HG03442 (cell line): ENCODE results near the gene GYPC.
"Not testable (repeated sequence)": the region's sequence is repeated elsewhere in the genome, so short reads cannot be mapped to it uniquely, and the experiment has no call there.

Experiments
- ATAC-seq: cut with Tn5 transposase; IDR thresholded peaks from one replicate; pipeline ENCODE4 v1.9.1; 2021; ENCODE audit warnings: mild to moderate bottlenecking, moderate library complexity; ENCODE audit not compliant: unreplicated experiment

Gene GYPC

DNA sequence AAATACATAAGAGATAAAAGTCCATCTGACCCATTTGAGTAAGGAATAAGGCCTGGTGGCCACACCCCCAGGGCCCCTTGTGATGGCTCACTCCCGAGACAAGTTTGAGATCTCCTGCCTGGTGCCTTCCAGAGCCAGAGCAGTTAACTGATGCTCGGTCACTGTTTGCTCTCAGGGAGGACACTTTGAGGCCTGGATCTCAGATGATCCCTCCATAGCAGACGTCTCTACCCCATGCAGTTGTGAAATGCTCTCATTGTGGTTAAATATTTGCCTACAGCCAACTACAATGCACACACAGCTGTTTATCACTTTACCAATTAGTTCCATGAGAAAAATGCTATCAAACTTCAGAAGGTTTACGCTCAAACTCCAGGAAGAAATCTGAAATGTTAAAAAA, 12.3 kb downstream of the GYPC start:
- ATAC-seq: no peak

DNA sequence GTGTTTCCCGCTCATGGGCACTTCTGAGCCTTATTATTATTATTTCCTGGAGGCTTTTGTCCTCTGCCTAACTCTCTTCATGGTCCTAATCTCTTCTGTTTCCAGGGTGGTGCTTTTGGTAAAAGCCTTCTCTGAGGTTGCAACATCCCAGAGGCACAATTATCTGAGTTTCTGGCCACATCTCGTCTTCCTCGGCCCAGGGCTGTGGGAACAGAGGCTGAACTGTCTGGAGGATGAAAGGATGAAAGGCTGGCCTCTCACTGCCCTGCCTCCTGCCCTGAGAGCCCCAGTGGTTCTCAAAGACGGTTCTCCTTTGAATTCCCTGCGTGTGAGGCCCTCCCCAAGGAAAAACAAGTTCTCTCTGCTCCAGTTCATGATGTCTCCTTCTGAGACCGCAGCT, 13.8 kb downstream of the GYPC start:
- ATAC-seq: no peak

DNA sequence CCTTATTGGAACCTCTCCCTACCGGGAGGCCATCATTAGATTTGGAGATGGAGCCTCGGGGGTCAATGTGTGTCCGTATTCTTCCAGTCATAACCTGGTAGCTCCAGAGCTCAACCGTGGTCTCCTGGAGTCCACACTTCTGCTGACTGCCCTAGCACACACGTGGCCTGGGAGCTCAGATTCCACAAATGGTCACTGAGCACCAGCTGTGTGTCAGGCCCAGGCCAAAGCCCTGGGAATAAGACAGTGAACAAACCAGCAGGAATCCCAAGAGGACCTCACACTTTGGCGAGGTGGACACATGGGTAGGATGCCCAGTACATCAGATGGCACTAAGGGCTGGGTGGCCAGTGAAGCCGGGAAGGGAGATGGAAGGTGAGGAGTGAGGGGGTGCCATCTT, 15.5 kb downstream of the GYPC start:
- ATAC-seq: no peak

GRCh38 chr2:126672980-126673605, 17.1 kb downstream of the GYPC start:
- no peak for ATAC-seq

DNA sequence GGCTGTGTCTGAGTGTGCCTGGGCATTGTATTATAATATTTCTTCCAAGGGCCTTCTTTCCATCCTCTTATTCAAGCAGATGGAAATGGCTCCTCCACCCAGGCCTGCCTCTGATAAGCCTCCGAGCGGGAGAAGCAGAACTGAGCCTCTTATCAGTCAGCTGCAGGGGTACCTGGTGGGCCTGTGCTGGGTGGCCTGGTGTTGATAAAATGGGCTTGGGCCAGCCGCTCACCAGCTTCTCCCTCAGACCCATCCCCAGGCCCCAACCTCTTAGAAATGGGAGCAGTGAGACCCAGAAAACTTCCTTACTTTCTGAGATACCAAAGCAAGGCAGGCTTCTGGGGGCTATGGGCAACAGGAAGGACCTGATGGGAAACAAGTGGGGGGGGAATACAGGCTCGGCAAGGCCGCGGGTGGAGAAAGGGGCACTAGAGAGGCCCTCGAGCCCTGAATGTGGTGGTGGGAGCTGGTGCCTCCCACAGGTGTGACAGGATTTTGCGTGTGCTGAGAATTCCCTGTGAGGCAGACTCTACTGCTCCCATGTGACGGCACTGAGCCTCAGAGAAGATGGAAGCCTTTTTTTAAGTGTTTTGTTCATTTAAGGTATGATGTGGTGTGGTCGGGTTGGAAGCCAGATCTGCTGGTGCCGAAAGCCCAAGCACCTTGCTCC, 18.3 kb downstream of the GYPC start:
- ATAC-seq: no peak

DNA sequence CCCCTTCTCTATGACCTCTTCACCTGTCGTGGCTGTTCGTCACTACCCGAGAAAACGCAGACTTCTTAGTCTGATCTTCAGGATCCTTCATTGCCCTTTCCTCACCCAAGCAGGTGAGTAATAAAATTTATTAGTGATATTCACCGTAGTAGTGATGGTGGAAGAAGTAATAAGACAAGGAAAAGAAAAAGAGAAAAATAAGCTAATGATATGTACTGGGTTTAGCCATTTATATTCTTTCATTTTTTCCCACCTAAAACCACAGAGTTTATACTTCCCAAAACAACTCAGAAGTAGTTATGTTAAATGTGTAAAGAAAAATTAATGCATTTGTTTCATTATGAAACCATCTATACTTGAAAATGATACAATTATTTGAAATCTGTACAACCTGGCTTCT, 19.7 kb downstream of the GYPC start:
- no peak for ATAC-seq

GRCh38 chr2:126676221-126677175, 20.5 kb downstream of the GYPC start:
- no peak for ATAC-seq

GRCh38 chr2:126677176-126677538, 21.2 kb downstream of the GYPC start:
- ATAC-seq: no peak

GRCh38 chr2:126678269-126679065, 22.5 kb downstream of the GYPC start:
- ATAC-seq: no peak

DNA sequence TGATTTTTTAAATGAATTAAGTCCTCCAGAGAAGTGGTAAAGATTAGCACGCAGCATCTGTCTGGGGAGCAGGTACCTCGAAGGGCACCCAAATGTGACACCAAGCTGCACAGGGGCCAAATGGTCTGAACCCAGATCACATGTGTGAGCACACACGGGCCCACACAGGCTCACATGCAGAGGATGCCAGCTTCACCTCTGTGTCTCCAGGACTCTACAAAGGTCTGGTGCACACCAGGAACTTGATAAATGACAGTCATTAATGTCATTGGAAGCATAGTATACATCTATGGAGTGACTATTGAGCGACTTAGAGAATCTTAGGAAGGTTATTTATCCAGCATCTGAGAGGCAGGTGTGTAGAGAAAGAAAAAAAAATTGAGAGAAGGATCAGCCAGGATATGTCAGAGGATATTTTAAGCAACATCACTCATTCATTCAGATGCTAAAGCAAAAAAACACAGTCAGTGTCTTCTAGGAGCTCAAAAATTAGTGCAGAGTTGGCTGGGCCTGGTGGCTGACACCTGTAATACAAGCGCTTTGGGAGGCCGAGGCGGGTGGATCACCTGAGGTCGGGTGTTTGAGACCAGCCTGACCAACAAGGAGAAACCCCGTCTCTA, 23.2 kb downstream of the GYPC start:
- ATAC-seq: no peak

- ATAC-seq: no peak
Observed at GRCh38 chr2:126681505-126681904, 25.5 kb downstream of the GYPC start.

DNA sequence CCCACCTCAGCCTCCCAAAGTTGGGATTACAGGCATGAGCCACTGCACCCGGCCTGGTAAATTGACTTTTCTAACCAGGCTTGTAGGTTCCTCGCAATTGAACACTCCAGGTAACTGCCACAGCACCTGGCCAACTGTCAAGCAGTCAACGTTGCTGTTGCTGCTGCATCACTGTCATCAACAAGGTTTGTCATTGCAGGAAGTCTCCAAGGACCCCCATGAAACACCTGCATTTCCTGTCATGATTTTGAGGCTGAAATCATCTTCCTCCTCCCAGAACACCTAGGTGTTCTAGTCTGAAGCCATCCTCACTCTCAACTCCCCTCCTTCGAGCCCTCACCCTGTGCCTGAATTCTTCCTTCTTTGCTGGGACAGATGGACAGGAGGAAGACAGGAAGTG, 29.7 kb downstream of the GYPC start:
- no peak for ATAC-seq

DNA sequence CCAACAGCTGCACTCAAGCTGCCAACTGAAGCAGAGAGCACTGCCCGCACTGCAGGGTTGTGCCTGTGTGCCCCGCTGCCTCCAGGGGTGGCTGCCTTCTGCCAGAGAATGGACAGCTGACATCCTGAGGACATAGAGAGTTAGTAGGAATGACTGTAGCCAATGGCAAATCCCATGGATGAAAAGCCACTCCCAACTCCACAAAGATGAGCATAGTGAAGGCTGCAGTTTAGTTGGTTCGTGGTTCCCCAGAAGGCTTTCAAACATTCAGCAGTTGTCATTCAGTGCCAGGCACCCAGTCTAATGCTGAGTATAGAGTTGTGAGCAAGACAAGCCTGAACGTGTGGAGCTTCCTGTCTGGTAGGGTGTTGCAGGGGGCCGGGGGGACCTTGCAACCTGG, 30.3 kb downstream of the GYPC start:
- no peak for ATAC-seq

GRCh38 chr2:126686841-126687485, 31.0 kb downstream of the GYPC start:
- no peak for ATAC-seq

- ATAC-seq: no peak
Observed at GRCh38 chr2:126687503-126687902, 31.5 kb downstream of the GYPC start.

- not testable (repeated sequence) for ATAC-seq
Observed at GRCh38 chr2:126688594-126688993, 32.6 kb downstream of the GYPC start.

DNA sequence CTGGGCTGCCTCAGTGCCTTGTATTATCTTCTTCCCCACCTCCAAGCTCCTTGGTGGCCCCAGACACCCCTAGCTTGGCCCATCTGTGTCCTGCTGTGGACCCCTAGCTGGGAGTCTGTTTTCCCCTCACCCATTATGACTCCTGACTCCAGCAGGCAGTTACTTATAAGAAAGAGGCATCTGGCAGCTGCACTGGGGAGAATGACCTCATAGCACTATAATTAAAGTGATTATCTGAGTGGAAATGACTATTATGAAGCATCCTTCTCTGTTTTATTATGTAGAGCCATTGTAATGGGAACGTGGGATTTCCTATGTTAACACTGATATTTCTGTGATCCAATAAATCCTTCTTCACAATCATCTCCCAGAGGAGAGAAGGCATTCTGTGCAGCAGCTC, 36.3 kb downstream of the GYPC start:
- ATAC-seq: not testable (repeated sequence)

DNA sequence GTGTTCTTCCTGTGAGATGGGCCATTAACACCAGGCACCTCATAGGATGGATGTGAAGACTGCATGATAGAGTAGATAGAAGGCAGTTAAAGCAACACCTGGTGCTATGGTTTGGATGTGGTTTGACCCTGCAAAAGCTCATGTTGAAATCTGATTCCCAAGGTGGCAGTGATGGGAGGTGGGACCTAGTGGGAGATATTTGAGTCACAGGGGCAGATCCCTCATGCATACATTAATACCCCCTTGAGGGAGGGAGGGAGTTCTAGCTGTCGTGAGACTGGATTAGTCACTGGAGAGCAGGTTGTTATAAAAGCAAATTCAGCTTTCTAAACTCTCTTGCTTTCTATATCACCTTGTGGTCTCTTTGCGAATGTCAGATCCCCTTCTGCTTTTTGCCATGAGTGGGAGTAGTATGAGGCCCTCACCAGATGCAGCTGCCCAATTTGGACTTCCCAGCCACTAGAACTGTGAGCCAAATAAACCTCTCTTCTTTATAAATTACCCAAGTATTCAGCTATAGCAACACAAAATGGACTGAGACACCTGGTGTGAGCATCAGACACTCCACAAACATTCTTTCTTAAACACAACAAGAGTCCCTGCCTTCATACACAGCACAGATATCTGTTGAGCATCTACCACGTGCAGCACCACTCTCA, 37.1 kb downstream of the GYPC start:
- not testable (repeated sequence) for ATAC-seq

DNA sequence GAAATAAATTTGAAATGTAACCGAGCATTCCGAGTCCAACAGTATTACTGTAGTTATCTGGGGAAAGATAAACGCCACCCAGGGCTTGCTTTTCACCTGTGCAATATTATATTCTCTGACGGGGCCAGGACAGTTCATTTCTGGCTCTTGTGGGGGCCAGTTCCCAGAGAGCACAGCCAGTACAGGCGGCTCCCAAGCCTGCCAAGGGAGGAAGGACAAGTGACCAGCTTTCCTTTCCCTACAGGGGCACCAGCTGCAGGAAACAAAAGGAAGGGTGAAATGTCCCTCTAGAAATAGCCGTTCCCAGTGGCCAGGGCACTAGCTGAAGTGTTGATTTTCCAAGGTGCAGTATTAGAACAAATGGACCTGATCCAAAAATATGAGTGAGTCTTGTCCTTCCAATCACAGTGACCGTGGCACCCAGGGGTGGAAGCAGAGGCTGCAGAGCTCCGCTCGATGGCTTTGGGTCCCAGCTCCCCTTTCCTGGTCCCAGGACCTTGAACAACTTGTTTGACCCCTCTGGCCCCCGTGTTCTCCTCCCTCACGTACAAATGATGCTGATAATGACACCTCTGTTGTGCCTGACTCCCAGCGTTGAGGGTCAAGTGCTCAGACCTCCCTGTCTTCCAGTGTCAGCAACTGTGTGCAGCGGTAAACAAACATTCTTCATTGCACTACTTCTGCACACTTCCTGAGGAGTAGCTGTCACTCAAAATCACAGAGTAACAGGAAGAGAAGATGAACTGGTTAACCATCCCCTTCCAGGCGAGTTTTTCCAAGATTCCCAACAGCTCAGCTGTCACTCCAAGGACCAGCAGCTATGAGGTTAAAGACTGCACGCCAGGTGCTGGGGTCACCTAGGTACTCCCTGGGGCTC, 40.9 kb downstream of the GYPC start:
- ATAC-seq: no peak
